AG04450 (cell line): ENCODE results near the gene MRPL55. TPM values are rescaled to one million over a fixed set of nuclear protein-coding genes. Genes with fewer than 3 reads are reported as not detected.

Experiments used
- CTCF ChIA-PET: fragments of 300-600, 350-600 bp; formaldehyde crosslinking; extraction: SDS; loops from one replicate; lab custom pipeline; 2022; ENCODE audit warnings: antibody characterized with exemption, inconsistent platforms; lab: Charles Lee
- POLR2A ChIA-PET: fragments of 350-600 bp; formaldehyde crosslinking; extraction: SDS; loops from one replicate; lab custom pipeline; 2021; ENCODE audit warnings: antibody characterized with exemption, inconsistent platforms; lab: Yijun Ruan, JAX
- DNase-seq: peaks from one replicate; pipeline ENCODE4 v3.0.0-alpha.2; 2011; ENCODE audit warnings: low read depth, low spot score
- H3K27ac ChIP-seq: one replicate; pipeline ENCODE4 v1.5.1; 2012; ENCODE audit warnings: low read depth, low read length, control low read depth
- H3K27me3 ChIP-seq: one replicate; pipeline ENCODE4 v1.6.0; 2012; ENCODE audit warnings: low read length; ENCODE audit not compliant: control insufficient read depth, insufficient read depth
- H3K4me3 ChIP-seq: 2 replicates; pipeline ENCODE4 v1.5.1; 2011; ENCODE audit warnings: mild to moderate bottlenecking, low read depth, low read length, control low read depth
- H3K9me3 ChIP-seq: 2 replicates; pipeline ENCODE4 v1.5.1; 2012; ENCODE audit warnings: low read length; ENCODE audit not compliant: control insufficient read depth, insufficient read depth
- polyA plus RNA-seq: library from polyadenylated mRNA; depleted of rRNA; stranded (reverse); fragments of >200 nt; gene quantifications from 2 replicates; pipeline ENCODE4 v1.2.3, GENCODE V29; 2011
- TF ChIP-seq, protein P1 (sequence below): IDR thresholded peaks from 2 replicates; pipeline ENCODE4 v1.5.1; 2011; ENCODE audit warnings: low read depth, low read length, control low read depth, inconsistent platforms

Gene MRPL55
- polyA plus RNA-seq, 1 experiment: 33.4 TPM

GRCh38 chr1:228070851-228071250, 38.2 kb downstream of the MRPL55 start:
- ChIA-PET CTCF (no interaction called here), POLR2A (no interaction called here)
- peaks cover 28% of the 10 kb centered on the region for H3K27me3 ChIP-seq
- TF ChIP-seq, protein P1, sequence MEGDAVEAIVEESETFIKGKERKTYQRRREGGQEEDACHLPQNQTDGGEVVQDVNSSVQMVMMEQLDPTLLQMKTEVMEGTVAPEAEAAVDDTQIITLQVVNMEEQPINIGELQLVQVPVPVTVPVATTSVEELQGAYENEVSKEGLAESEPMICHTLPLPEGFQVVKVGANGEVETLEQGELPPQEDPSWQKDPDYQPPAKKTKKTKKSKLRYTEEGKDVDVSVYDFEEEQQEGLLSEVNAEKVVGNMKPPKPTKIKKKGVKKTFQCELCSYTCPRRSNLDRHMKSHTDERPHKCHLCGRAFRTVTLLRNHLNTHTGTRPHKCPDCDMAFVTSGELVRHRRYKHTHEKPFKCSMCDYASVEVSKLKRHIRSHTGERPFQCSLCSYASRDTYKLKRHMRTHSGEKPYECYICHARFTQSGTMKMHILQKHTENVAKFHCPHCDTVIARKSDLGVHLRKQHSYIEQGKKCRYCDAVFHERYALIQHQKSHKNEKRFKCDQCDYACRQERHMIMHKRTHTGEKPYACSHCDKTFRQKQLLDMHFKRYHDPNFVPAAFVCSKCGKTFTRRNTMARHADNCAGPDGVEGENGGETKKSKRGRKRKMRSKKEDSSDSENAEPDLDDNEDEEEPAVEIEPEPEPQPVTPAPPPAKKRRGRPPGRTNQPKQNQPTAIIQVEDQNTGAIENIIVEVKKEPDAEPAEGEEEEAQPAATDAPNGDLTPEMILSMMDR: no peak
- no peak overlapping the region for H3K4me3 ChIP-seq
- H3K9me3 ChIP-seq: no peaks in the 10 kb centered on the region
- DNase-seq: no peak
- H3K27ac ChIP-seq: no peak overlapping the region

GRCh38 chr1:228070173-228070572, 38.9 kb downstream of the MRPL55 start:
- Histone ChIP-seq H3K27ac (no peak overlapping the region), H3K9me3 (no peaks in the 10 kb centered on the region), H3K4me3 (no peak overlapping the region), H3K27me3 (peaks cover 31% of the 10 kb centered on the region)
- CTCF ChIA-PET: no interaction called here
- no peak for DNase-seq
- POLR2A ChIA-PET: no interaction called here
- TF ChIP-seq, protein P1: no peak

- POLR2A ChIA-PET: no interaction called here
- H3K4me3 ChIP-seq: no peak overlapping the region
- no peak overlapping the region for H3K27ac ChIP-seq
- no peaks in the 10 kb centered on the region for H3K9me3 ChIP-seq
- CTCF ChIA-PET: no interaction called here
- H3K27me3 ChIP-seq: peaks cover 31% of the 10 kb centered on the region
- DNase-seq: no peak
- TF ChIP-seq, protein P1: no peak
Measured at GRCh38 chr1:228068359-228068758, 40.7 kb downstream of the MRPL55 start.

DNA sequence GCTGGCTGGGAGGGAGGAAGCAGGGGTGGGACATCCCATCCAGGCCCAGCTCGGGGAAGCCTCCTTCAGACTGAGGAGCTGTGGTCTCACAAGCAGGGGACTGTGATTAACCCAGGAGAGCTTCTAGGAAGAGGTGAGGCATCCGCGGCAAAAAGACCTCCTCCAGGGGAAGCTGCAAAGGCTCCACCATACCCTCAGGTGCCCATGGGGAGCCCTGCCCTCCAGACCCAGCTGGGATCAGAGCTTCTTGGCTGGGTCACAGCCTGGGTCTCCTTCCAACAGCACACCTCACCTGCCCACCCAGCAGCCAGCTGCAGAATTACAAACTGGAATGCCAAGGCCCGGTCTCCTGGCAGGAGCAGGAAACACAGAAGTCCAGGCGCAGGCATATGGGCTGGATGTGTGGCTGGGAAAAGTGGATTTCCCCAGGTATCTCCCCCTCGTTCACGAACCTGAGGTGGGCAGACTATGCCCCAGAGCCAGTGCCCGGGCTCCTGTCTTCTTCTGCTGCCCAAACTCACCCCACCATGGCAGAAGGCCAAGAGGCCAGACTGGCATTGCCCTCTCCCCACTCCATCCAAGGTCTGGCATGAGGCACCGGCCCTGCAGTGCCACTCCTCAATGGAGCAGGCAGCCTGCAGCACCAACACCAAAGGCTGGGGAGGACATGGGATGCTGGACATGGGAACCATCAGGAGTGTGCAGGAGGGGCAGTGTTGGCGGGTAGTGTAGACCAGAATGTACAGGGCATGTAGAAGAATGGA, 42.0 kb downstream of the MRPL55 start:
- Histone ChIP-seq H3K27me3 (peaks cover 35% of the 10 kb centered on the region), H3K4me3 (no peak overlapping the region), H3K9me3 (no peaks in the 10 kb centered on the region), H3K27ac (no peak overlapping the region)
- POLR2A ChIA-PET: no interaction called here
- TF ChIP-seq, protein P1: no peak
- DNase-seq: no peak
- CTCF ChIA-PET: no interaction called here

DNA sequence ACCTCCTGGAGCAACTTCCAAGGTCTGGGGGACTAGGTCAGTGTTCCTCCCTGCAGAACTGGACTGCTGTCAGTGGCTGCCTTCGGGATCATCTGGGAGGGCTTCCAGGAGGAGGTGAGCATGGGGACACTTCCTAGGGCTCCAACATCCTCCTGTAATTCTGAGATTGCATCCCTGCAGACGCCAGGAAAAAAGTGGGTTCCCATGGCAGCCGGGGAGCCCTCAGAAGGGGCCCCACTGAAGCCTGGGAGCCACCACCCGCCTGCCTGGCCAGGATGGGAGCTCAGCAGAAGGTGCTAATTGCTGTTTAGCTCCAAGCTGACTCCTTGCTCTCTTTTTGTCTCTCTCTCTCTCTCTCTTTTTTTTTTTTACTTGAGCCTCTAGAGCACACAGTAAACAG, 42.7 kb downstream of the MRPL55 start:
- Histone ChIP-seq H3K9me3 (no peaks in the 10 kb centered on the region), H3K27ac (no peak overlapping the region), H3K27me3 (peaks cover 31% of the 10 kb centered on the region), H3K4me3 (no peak overlapping the region)
- no peak for DNase-seq
- TF ChIP-seq, protein P1: no peak
- ChIA-PET CTCF (no interaction called here), POLR2A (no interaction called here)
